SKM-1 treated with dmso at 0.1 percent for 144 hours (cell line): ENCODE results near the gene PIK3CB.
"Not testable (repeated sequence)": the region's sequence is repeated elsewhere in the genome, so short reads cannot be mapped to it uniquely, and the experiment has no call there.

Source experiments
- DNase-seq: peaks from one replicate; lab custom pipeline; 2025; ENCODE audit not compliant: unreplicated experiment; lab: John Stamatoyannopoulos, UW

The PIK3CB gene

GRCh38 chr3:138809500-138810256 is 25.1 kb downstream of the PIK3CB start:
- no peak for DNase-seq

- no peak for DNase-seq
These were observed 28.2 kb downstream of the PIK3CB start for GRCh38 chr3:138806376-138807080.

- no peak for DNase-seq
These were observed 31.6 kb downstream of the PIK3CB start for GRCh38 chr3:138803006-138803653.

GRCh38 chr3:138802223-138802622 is 32.5 kb downstream of the PIK3CB start:
- not testable (repeated sequence) for DNase-seq

- DNase-seq: no peak
These were observed 32.9 kb downstream of the PIK3CB start for GRCh38 chr3:138801792-138802191.

GRCh38 chr3:138800248-138800647 is 34.5 kb downstream of the PIK3CB start:
- no peak for DNase-seq

GRCh38 chr3:138799822-138800221 is 34.9 kb downstream of the PIK3CB start:
- DNase-seq: no peak

GRCh38 chr3:138797508-138798038 is 37.2 kb downstream of the PIK3CB start:
- no peak for DNase-seq

GRCh38 chr3:138796761-138797160 is 38.0 kb downstream of the PIK3CB start:
- DNase-seq: no peak

GRCh38 chr3:138786788-138787271 is 47.9 kb downstream of the PIK3CB start:
- DNase-seq: peak; percentile 95

- DNase-seq: no peak
These were observed 48.8 kb downstream of the PIK3CB start for GRCh38 chr3:138785951-138786350.

GRCh38 chr3:138785362-138785857 is 49.3 kb downstream of the PIK3CB start:
- not testable (repeated sequence) for DNase-seq

- no peak for DNase-seq
These were observed 52.0 kb downstream of the PIK3CB start for GRCh38 chr3:138782755-138783154.

GRCh38 chr3:138781012-138781470 is 53.7 kb downstream of the PIK3CB start:
- DNase-seq: no peak

GRCh38 chr3:138778643-138779042 is 56.1 kb downstream of the PIK3CB start:
- DNase-seq: no peak

GRCh38 chr3:138776961-138777360 is 57.8 kb downstream of the PIK3CB start:
- no peak for DNase-seq

- no peak for DNase-seq
These were observed 59.5 kb downstream of the PIK3CB start for GRCh38 chr3:138775254-138775595.

- no peak for DNase-seq
These were observed 60.0 kb downstream of the PIK3CB start for GRCh38 chr3:138774529-138775253.

GRCh38 chr3:138771585-138771984 is 63.1 kb downstream of the PIK3CB start:
- no peak for DNase-seq

GRCh38 chr3:138769616-138770015 is 65.1 kb downstream of the PIK3CB start:
- DNase-seq: no peak

- no peak for DNase-seq
These were observed 65.8 kb downstream of the PIK3CB start for GRCh38 chr3:138768946-138769345.
